Stimulated activated CD8-positive, alpha-beta memory T cell treated with anti-CD3 and anti-CD28 coated beads, Interleukin-15, amount 100 ng/mL, for 4 hours (primary cell): Measurements from ENCODE around the gene POLR1A.

Experiments
- DNase-seq, 2 donors: peaks; one replicate each; pipeline ENCODE4 v3.0.0-alpha.2; 2020; ENCODE audit warnings: low read depth in 2 of 2

The POLR1A gene

GRCh38 chr2:86038291-86039081 is 67.2 kb downstream of the POLR1A start:
- peak; percentile 37 to 43 for DNase-seq

- no peak for DNase-seq
These were observed 67.9 kb downstream of the POLR1A start for GRCh38 chr2:86037795-86038192.

DNA sequence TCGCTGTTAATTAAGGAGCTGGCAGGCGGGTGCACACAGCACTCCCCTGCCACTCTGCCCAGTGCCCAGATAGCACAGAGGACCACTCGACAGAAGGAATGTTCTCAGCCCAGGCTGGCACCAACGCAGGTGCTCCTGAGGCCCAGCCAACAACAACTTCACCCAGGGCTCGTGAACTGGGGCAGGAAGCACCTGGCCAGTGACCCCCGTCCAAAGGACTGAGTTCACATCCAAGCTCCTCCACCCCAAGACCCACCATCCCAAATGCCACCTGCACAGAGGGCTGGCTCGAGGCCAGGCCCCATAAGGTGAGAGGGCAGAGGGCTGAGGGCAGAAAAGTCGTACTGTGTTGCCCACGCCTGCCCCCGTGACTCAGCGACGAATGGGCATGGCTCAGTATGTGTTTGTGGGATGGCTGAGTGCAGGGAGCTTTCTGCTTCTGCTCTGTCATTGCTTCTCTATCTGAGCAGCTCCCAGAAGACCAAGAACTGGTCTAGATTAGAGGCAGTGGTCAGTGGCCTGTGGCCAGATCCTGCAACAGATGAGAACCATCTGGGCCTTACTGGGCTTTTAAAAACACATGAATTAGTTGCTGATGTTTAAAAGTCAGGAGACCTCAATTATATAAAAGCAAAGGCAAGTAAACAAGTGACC is 68.4 kb downstream of the POLR1A start:
- DNase-seq: peak in 1 of 2 donors; percentile 32

GRCh38 chr2:86036669-86037138 is 69.0 kb downstream of the POLR1A start:
- DNase-seq: no peak

- DNase-seq: peak; percentile 24 to 32
These were observed 69.6 kb downstream of the POLR1A start for GRCh38 chr2:86035883-86036668.

DNA sequence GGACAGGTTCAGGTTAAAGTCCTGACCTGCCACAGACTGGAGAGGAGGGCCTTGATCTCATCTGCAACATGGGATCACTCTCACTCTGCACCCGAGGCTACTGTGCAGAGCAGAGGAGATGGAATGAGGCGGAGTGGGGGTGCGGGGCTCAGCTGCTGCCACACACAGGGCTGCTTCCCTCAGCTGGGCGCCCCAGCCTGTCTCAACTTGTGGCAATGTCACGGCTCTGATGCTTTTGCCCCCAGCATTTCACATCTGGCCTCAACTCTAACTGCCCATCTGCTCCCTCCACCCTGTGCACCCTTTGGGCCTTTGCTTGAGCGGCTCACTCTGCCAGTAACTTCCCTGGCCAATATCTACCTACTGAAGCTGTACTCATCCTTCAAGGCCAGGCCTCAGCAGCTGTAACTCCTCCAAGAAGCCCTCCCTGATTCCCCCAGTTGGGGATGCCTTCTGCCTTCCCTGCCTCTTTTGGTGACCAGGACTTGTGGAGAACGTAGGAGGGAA is 70.3 kb downstream of the POLR1A start:
- DNase-seq: no peak

DNA sequence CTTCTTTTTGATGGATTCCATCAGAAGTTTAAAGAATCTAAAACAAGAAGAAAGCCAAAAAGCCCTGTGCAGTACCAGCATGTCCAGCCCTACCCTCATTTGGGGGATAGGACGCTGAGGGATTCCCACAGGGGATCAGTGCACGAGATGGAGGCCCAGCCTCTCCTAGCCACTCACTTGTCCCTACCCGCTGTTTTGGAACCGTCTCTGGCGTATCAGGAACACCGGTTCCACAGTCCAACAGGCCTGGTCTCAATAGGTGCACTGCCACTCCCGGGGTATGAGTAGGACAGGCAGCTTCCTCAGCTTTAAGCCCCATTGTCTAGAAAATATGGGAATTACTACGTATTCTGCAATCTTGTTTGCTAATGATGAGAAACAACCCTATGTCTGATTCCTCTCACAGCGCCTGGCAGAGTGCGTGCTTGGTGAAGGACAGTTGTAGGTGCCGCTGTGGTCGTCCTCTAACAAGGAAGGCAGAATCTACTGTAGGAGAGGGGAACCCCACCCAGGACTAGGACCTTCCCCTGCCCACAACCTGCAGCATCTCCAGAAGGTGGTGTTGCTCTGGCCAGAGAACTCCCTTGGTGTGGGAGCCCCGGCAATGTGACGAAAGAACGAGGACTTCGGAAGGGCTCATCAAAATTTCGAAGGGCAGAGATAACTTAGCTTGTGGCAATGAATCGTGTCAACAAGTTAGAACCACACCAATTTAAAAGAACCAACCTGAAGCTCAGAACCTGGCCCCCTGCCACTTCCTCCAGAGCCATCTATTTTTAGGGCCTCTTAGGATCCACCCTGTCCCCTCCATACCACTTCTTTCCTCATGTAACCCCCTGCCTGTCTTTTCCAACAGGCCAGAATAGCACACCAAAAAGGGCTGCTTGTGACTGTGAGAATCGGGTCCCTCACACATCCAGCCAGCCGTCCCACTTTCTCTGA is 71.7 kb downstream of the POLR1A start:
- no peak for DNase-seq

DNA sequence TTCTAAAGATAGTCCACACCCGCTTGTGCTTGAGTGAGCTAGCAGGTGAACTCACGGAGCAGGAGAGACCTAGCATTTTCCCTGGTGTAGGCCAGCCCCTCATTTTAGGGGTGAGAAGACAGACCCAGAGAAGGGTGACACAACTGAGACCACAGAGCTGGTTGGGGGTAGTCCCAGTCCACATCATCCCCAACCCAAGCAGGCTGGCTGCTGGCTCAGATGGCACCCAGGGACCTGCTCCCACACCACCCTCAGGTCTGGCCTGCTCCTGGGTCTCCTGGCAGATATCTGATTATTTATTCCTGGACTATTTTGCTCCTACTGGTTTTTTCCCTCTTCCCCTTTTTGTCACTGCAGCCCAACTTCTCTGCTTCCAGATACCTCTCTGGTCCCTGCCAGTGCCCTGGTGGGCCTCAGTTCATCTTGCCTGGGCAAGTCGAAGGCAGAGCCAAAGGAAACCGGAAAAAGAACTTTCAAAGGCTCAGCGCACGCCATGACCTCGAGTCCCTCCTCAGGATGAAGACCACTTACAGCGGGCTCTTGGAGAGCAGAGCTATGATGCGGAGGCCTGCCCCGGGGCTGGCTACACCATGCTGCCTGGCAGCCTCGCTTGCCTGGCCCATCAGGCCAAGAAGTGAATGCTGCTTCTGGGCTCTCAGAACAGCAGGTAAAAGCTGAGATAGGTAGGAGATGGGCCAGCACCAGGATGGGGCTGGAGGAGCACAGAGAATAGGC is 72.7 kb downstream of the POLR1A start:
- DNase-seq: no peak

DNA sequence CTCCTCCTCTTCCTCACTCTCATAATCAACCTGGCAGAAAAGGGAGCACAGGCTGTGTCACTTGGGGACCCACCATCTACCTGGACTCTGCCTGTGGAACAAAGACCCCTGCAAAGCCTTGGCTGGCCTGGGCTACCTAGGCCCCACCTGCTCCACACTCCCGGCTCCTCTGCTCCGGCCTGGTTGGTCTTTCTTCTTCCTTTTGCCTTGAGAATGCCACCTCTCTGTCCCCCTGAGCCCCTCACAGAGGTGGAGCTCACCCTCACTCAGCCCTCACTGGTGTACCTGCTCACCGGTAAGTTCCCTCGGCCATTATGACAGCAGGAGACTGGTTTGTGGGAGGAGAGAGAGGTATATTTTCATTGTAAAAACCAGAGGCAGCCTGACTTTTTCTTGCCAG is 74.1 kb downstream of the POLR1A start:
- no peak for DNase-seq

- DNase-seq: no peak
These were observed 74.5 kb downstream of the POLR1A start for GRCh38 chr2:86031151-86031550.

DNA sequence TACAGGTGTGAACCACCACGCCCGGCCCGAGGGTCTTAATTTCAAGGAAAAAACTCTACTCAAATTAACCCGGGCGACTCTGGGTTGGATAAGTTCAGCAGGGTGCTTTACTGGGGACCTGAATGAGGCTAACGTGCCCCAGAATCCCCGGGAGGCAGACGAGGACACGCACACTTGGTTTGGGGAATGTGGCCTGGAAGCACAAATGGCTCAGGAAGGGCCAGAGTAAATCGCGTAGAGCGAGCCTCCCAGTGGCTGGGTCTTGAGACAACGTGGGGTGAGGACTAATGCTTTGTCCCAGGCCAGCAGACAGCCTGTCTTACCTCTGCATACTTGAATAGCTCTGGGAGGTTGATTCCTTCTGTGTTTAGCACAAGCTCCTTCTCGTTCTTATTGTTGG is 75.8 kb downstream of the POLR1A start:
- no peak for DNase-seq

DNA sequence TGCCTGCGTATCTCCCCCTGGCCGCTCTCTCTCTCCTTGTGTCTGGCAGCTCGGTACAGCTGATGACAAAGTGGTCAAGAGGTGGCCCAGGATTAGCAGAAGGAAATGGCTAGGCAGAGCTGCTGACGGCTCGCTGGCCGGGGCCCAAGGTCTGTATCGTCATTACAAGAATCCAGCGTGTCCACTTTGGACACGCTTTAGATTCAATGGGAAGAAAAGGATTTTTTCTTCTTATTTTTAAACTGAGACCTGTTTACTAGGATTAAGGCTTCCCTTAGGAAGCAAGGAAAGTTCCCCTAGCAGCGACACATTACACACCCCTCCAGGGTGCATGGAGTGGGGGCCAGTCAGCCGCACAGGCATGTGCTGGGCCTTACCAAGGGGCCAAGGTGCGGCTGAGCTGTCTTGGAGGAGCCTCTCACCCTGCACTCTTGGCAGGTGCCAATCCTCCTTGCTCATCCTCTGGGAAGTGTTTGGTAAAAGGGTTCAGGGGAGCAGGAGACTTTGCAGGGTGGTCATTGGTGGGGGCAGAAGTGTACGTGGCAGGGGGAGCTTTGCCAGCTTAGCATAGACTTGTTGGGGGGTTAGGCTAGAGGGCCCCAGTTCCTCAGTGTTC is 76.8 kb downstream of the POLR1A start:
- DNase-seq: no peak

GRCh38 chr2:86027922-86028765 is 77.5 kb downstream of the POLR1A start:
- no peak for DNase-seq

- no peak for DNase-seq
These were observed 78.3 kb downstream of the POLR1A start for GRCh38 chr2:86027196-86027921.

DNA sequence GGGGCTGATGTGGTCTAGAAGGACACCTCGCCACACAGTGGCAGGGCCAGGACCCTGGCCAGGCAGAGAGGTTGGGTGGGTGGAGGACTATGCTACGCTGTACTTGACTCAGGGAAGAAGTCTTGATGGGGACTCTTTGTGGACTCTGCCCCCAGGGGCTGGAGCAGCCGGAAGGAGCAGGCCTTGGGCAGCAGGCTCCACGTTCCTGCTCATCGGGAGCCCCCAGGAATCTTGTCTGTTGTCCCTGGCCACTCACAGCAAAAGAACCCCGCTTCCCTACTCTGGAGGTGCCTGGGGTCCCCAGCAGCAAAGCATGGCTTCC is 79.0 kb downstream of the POLR1A start:
- DNase-seq: no peak

DNA sequence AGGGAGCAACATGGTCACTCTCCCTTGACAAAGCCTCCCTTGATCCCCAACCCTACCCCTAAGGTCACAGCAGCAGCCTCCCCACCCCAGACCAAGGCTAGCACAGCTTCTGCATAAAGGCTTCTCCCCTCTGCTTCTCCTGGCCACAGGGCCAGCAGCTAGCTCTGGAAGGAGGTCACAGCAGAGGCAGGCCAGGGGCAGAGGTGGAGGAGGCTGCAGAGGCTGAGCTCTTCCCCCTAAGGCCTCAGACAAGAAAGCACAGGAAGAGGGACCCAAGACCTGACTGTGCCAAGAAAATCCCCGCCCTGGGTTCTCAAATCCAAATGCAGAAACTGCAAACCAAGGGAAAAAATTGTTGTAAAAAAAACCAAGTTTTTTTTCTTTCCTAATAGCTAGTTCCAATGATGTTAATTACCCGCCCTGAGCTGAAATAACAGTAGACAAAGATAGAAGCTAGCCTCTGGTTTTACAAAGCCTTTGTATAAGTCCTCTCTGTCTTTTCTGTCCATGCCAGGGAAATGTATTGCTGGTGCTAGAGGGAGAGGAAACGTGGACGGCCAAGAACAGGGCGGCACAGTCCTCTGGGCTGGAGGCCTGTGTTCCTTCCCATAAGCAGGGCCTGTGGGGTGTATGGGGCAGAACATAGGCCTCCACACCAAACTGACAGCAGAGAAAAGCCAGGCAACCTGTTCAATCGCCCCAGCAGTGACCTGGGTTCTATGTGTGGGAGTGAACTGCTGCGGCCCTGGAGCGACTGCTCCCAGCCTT is 79.5 kb downstream of the POLR1A start:
- DNase-seq: no peak

DNA sequence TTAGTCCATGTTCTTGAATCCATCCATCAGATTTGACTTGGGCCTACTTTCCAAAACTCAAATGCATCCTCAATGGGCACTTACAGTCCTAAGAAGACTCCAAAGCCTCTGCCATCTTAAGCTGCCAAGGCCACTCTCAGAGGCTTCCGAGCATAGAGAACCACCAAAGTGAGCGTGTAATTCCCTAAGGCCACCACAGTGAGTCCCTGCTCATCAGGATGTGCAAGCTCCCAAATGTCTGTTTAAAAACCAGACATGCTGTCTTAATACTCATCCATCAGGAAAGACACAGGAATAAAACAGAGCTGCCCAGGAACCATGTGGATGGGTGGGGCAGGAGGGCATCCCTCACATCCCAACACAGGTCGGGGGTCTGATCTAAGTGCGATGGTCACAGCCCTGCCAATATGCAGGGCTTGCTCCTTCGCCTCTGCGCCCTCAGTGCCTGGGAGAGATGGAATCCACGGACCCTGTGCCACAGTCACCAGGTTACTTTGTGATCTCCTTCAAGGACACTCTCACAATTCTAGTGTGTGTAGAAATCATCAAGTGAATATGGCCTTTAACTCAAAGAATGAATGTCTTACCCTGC is 80.4 kb downstream of the POLR1A start:
- DNase-seq: no peak

- DNase-seq: no peak
These were observed 82.3 kb downstream of the POLR1A start for GRCh38 chr2:86023366-86023712.
